ENCODE results near the gene PLA1A. TPM values are rescaled to one million over a fixed set of nuclear protein-coding genes. Genes with fewer than 3 reads are reported as not detected.

The PLA1A gene
- total and polyA plus RNA-seq, 2 of the 4 experiments (the other 2 are of a cell fraction): not detected

DNA sequence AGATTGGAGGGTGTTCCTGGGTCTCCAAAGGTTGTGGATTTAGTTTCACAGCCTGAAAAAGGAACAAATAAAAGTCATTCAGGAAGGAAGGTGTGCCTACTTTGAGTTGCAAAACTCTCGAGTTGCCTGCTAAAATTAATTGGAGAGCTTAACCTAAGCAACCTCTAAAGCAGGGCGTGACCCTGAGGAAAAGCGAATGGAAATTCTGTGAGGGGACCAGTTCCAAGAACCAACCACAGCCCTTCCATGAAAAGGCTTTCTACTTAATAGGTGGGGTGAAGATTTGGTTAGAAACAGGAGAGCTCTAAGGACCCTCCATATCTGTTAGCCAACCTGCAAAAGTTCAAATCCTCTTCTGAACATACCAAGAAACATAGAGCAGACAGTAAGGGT, 39.8 kb upstream of the PLA1A start:
- no peak for DNase-seq
- Histone ChIP-seq H3K27ac (ENCODE audit: insufficient read depth, low read length) (no peak overlapping the region), H3K4me1 (ENCODE audit: control insufficient read depth, insufficient read depth, low read length) (no peaks in the 10 kb centered on the region), H3K4me3 (ENCODE audit: insufficient read depth, low read depth, low read length) (no peak overlapping the region), H3K9me3 (ENCODE audit: control insufficient read depth, insufficient read depth, low read length) (no peaks in the 10 kb centered on the region), H4K91ac (ENCODE audit: insufficient read depth, low read depth, low read length) (no peak overlapping the region), H2BK5ac (ENCODE audit: low read depth, low read length, poor library complexity, severe bottlenecking) (no peak overlapping the region), H3K79me1 (ENCODE audit: low read depth in 1 of 2, low read length in 2 of 2) (no peaks in the 10 kb centered on the region), H3K4ac (ENCODE audit: low read depth, low read length) (no peak overlapping the region), H4K20me1 (ENCODE audit: insufficient read depth, low read length) (no peaks in the 10 kb centered on the region), H3K14ac (replicated peaks; ENCODE audit: low read depth, low read length) (no peak overlapping the region), H3K9ac (ENCODE audit: low read depth, low read length) (no peak overlapping the region), H4K5ac (ENCODE audit: low read depth, low read length) (no peak overlapping the region), H2AFZ (replicated peaks; ENCODE audit: low read length, poor library complexity) (no peak overlapping the region), H3K18ac (ENCODE audit: low read depth, low read length) (no peak overlapping the region), H2BK120ac (ENCODE audit: low read depth, low read length) (no peak overlapping the region), H4K8ac (ENCODE audit: low read depth in 2 of 2, low read length in 2 of 2) (no peak overlapping the region), H2BK15ac (ENCODE audit: low read depth, low read length) (no peak overlapping the region), H2BK20ac (ENCODE audit: low read depth, low read length) (no peak overlapping the region), H3K4me2 (ENCODE audit: low read depth, low read length) (no peak overlapping the region), H3K23ac (ENCODE audit: low read depth, low read length) (no peak overlapping the region), H3K9me1 (ENCODE audit: insufficient read depth, low read length) (no peaks in the 10 kb centered on the region), H2AK5ac (ENCODE audit: low read depth, low read length) (no peak overlapping the region), H3K36me3 (ENCODE audit: control insufficient read depth, insufficient read depth, low read length) (no peaks in the 10 kb centered on the region), H2AK9ac (replicated peaks; ENCODE audit: low read depth, low read length, poor library complexity) (no peak overlapping the region), H3K56ac (ENCODE audit: extremely low read depth, insufficient read depth, low read length) (no peak overlapping the region), H3K27me3 (ENCODE audit: control insufficient read depth, insufficient read depth, low read length) (peaks cover 27% of the 10 kb centered on the region)
- dilution Hi-C loops (cut with HindIII; ENCODE audit: low sequenced_read_pairs, unreplicated experiment) (no loop called here), intact Hi-C loops (cut with micrococcal nuclease) (no loop called here), in situ Hi-C loops (cut with MboI; ENCODE audit: low sequenced_read_pairs) (no loop called here)
- BruUV-seq (replicated peaks): no TSS peak
- TF ChIP-seq MXI1 (IDR thresholded peaks at IDR 0.05; ENCODE audit: borderline replicate concordance, low read depth, low read length): no peak
- TF ChIP-seq FOS (IDR thresholded peaks at IDR 0.05; ENCODE audit: low read depth, low read length): no peak
- no peak for TF ChIP-seq ELK1 (IDR thresholded peaks at IDR 0.05; ENCODE audit: borderline replicate concordance, low read depth, low read length)
- no peak for TF ChIP-seq MAFK (IDR thresholded peaks at IDR 0.05; ENCODE audit: low read depth, low read length)
- no peak for TF ChIP-seq SMC3 (IDR thresholded peaks at IDR 0.05; ENCODE audit: low read depth, low read length)
- TF ChIP-seq USF2 (IDR thresholded peaks at IDR 0.05; ENCODE audit: low read depth, low read length): no peak
- no peak for TF ChIP-seq RAD21 (IDR thresholded peaks at IDR 0.05; ENCODE audit: low read length)
- TF ChIP-seq CEBPB (IDR thresholded peaks at IDR 0.05; ENCODE audit: low read depth, low read length): no peak
- no peak for TF ChIP-seq CTCF (conservative IDR thresholded peaks at IDR 0.05; ENCODE audit: low read depth, low read length)
- no peak for TF ChIP-seq BHLHE40 (IDR thresholded peaks at IDR 0.05; ENCODE audit: low read depth, low read length)
- no peak for TF ChIP-seq CHD1 (IDR thresholded peaks at IDR 0.05; ENCODE audit: low read depth, low read length)
- no peak for TF ChIP-seq MAZ (IDR thresholded peaks at IDR 0.05; ENCODE audit: borderline replicate concordance, low read depth, low read length)
- no peak for TF ChIP-seq RFX5 (IDR thresholded peaks at IDR 0.05; ENCODE audit: low read depth, low read length)
- 100% methylated on average over 1 of the region's 3 CpGs; no CpG with 5 or more reads in 1 of the 2 experiments for WGBS, 2 experiments (ENCODE audit: extremely low coverage in 2 of 2, insufficient read length in 1 of 2)
- CTCF ChIA-PET: no interaction called here
- POLR2A ChIA-PET (ENCODE audit: unreplicated experiment): no interaction called here
- no peak for ATAC-seq (ENCODE audit: low read depth)

All from IMR-90 (cell line).